K562 (cell line): ENCODE measurements around the gene PUS10. TPM values are rescaled to one million over a fixed set of nuclear protein-coding genes. Genes with fewer than 3 reads are reported as not detected.

Experiments used
- ATAC-seq: fragments of 200-7000 bp; cut with Tn5 transposase; 3 replicates; pipeline ENCODE4 v1.9.1; 2020; ENCODE audit warnings: moderate library complexity
- BruUV-seq: library from RNA; stranded (reverse); fragments of 400-500 nt; replicated peaks from 2 replicates; lab custom pipeline; 2021; lab: Mats Ljungman, UMichigan
- CTCF ChIA-PET: fragments of 300-600 bp; formaldehyde crosslinking; extraction: SDS; loops from one replicate; lab custom pipeline; 2021; ENCODE audit warnings: low intra/inter-chr PET ratio; lab: Yijun Ruan, JAX
- POLR2A ChIA-PET: fragments of 300-600, 350-650 bp; sonication (Branson Sonifier 250); formaldehyde crosslinking; extraction: SDS; loops from one replicate; lab custom pipeline; 2021; ENCODE audit warnings: antibody characterized with exemption, inconsistent platforms; lab: Yijun Ruan, JAX
- DNase-seq, 4 experiments: peaks; one replicate each; pipeline versions ENCODE4 v3.0.0 to v3.0.0-alpha.2; 2011 to 2018; ENCODE audit warnings: low spot score in 3 of 4, mixed read lengths in 3 of 4; ENCODE audit errors: extremely low read depth in 1 of 4
- FAIRE-seq: peaks from 2 replicates; lab custom pipeline; 2011; peaks lifted over from hg19 to GRCh38; lab: Jason Lieb, UNC
- H2AFZ ChIP-seq: 2 replicates; pipeline ENCODE4 v1.6.0; 2011; ENCODE audit warnings: low read depth, low read length, control low read depth, inconsistent platforms
- H3K27ac ChIP-seq: fragments of 200-600 bp; 3 replicates; pipeline ENCODE4 v1.8.0; 2011; ENCODE audit warnings: low read depth, mild to moderate bottlenecking, control low read depth, inconsistent platforms, low read length, moderate library complexity, mixed read lengths; ENCODE audit errors: extremely low read depth
- H3K27me3 ChIP-seq, 2 experiments: fragments of 300-600 bp in 1 of 2; 2 replicates in 1 of 2; 3 replicates in 1 of 2; pipeline versions ENCODE4 v1.6.0 to v1.8.0; 2011; ENCODE audit warnings: inconsistent platforms in 2 of 2, low read length in 2 of 2, mild to moderate bottlenecking in 1 of 2, mixed read lengths in 1 of 2, moderate library complexity in 1 of 2; ENCODE audit not compliant: control insufficient read depth in 2 of 2, insufficient read depth in 2 of 2
- H3K36me3 ChIP-seq: fragments of 300-600 bp; 3 replicates; pipeline ENCODE4 v1.8.0; 2011; ENCODE audit warnings: mild to moderate bottlenecking, low read length, inconsistent platforms; ENCODE audit not compliant: control insufficient read depth, insufficient read depth
- H3K4me1 ChIP-seq, 2 experiments: fragments of 200-600 bp in 1 of 2; replicated peaks in 1 of 2; 2 replicates in 1 of 2; 3 replicates in 1 of 2; pipeline versions ENCODE4 v1.5.1 to v1.8.0; 2011; ENCODE audit warnings: inconsistent platforms in 2 of 2, low read length in 2 of 2, mild to moderate bottlenecking in 1 of 2, mixed read lengths in 1 of 2, moderate library complexity in 1 of 2; ENCODE audit not compliant: control insufficient read depth in 2 of 2, insufficient read depth in 2 of 2
- H3K4me2 ChIP-seq: 2 replicates; pipeline ENCODE4 v1.6.1; 2011; ENCODE audit warnings: low read length, control low read depth, inconsistent platforms, mixed read lengths; ENCODE audit not compliant: insufficient read depth
- H3K4me3 ChIP-seq: fragments of 200-600 bp; sonication (generic), shearing (Covaris generic); 2 replicates; pipeline ENCODE4 v1.5.1; 2016; ENCODE audit warnings: control low read depth, inconsistent platforms
- H3K79me2 ChIP-seq: fragments of 200-600 bp; 3 replicates; pipeline ENCODE4 v1.8.0; 2011; ENCODE audit warnings: low read length, inconsistent platforms; ENCODE audit not compliant: control insufficient read depth, insufficient read depth
- H3K9ac ChIP-seq, 2 experiments: 2 replicates each; pipeline versions ENCODE4 v1.6.0 to v1.6.1; 2011; ENCODE audit warnings: low read depth in 2 of 2, low read length in 2 of 2, control low read depth in 1 of 2, inconsistent platforms in 1 of 2, mild to moderate bottlenecking in 1 of 2, mixed read lengths in 1 of 2; ENCODE audit not compliant: insufficient read depth in 1 of 2
- H3K9me1 ChIP-seq: one replicate; pipeline ENCODE4 v1.6.0; 2011; ENCODE audit warnings: inconsistent platforms, mild to moderate bottlenecking, low read length, moderate library complexity; ENCODE audit not compliant: control insufficient read depth, insufficient read depth
- H3K9me3 ChIP-seq: replicated peaks from 2 replicates; pipeline ENCODE4 v1.5.1; 2011; ENCODE audit warnings: low read depth, low read length, inconsistent platforms; ENCODE audit not compliant: control insufficient read depth, insufficient read depth
- H4K20me1 ChIP-seq: replicated peaks from 2 replicates; pipeline ENCODE4 v1.6.1; 2011; ENCODE audit warnings: low read length, inconsistent platforms, mixed read lengths; ENCODE audit not compliant: control insufficient read depth, insufficient read depth
- BCOR ChIP-seq: fragments of 450-650 bp; IDR thresholded peaks from 2 replicates; pipeline ENCODE4 v1.6.1; 2016
- FOXK1 ChIP-seq: sonication (generic); formaldehyde crosslinking; IDR thresholded peaks from 2 replicates; pipeline ENCODE4 v1.8.0; 2022; ENCODE audit warnings: missing genetic modification reagents, mild to moderate bottlenecking, borderline replicate concordance
- FOXK2 ChIP-seq, 2 experiments: fragments of 450-650 bp; IDR thresholded peaks in 1 of 2; conservative IDR thresholded peaks in 1 of 2; 2 replicates each; pipeline ENCODE4 v1.6.1; 2016; ENCODE audit warnings: low read depth in 2 of 2, mild to moderate bottlenecking in 1 of 2
- FOXP1 ChIP-seq: sonication (generic); formaldehyde crosslinking; IDR thresholded peaks from 2 replicates; pipeline ENCODE4 v1.8.0; 2022; ENCODE audit warnings: mild to moderate bottlenecking, missing genetic modification reagents
- HDAC2 ChIP-seq: fragments of 450-650 bp; IDR thresholded peaks from 2 replicates; pipeline ENCODE4 v1.6.1; 2016; ENCODE audit warnings: mild to moderate bottlenecking
- HIVEP1 ChIP-seq: fragments of 250-450 bp; sonication (Bioruptor Pico); IDR thresholded peaks from 2 replicates; pipeline ENCODE4 v1.4.0; 2020; ENCODE audit warnings: mild to moderate bottlenecking
- HMG20A ChIP-seq: fragments of 450-650 bp; formaldehyde crosslinking; conservative IDR thresholded peaks from 2 replicates; pipeline ENCODE4 v1.4.0; 2020; ENCODE audit warnings: mild to moderate bottlenecking, mixed read lengths
- POLR3A ChIP-seq: IDR thresholded peaks from 2 replicates; pipeline ENCODE4 v1.6.1; 2011; ENCODE audit warnings: borderline replicate concordance, mild to moderate bottlenecking, moderate library complexity; ENCODE audit not compliant: insufficient read length, insufficient read depth; ENCODE audit errors: extremely low read depth
- RBM34 ChIP-seq: fragments of 200-400 bp; formaldehyde crosslinking; IDR thresholded peaks from 2 replicates; pipeline ENCODE4 v1.6.1; 2018; ENCODE audit warnings: low read length, borderline replicate concordance; ENCODE audit not compliant: insufficient read depth
- SIRT6 ChIP-seq: IDR thresholded peaks from one replicate; pipeline ENCODE4 v1.6.1; 2012; ENCODE audit warnings: low read depth, mild to moderate bottlenecking, control low read depth, inconsistent platforms, low read length, moderate library complexity
- SNRNP70 ChIP-seq: fragments of 200-400 bp; formaldehyde crosslinking; optimal IDR thresholded peaks from 2 replicates; pipeline ENCODE3; 2017; ENCODE audit warnings: low read depth, low read length
- TEAD1 ChIP-seq, 2 experiments: fragments of 450-650 bp in 1 of 2; sonication (generic) in 1 of 2; formaldehyde crosslinking; IDR thresholded peaks; 2 replicates each; pipeline versions ENCODE4 v1.4.0 to v1.8.0; 2020 to 2022; ENCODE audit warnings: mild to moderate bottlenecking in 2 of 2, missing genetic modification reagents in 1 of 2
- TFAM ChIP-seq: fragments of 250-450 bp; sonication (Bioruptor Pico); conservative IDR thresholded peaks from 2 replicates; pipeline ENCODE4 v1.5.0; 2021; ENCODE audit warnings: mild to moderate bottlenecking, moderate library complexity
- ZC3H8 ChIP-seq: fragments of 450-650 bp; IDR thresholded peaks from 2 replicates; pipeline ENCODE4 v1.6.1; 2017
- ZKSCAN1 ChIP-seq: fragments of 150-350 bp; IDR thresholded peaks from 2 replicates; pipeline ENCODE4 v1.6.1; 2016; ENCODE audit warnings: low read depth, low read length
- WGBS: fragments of 100-300 bp; shearing (Covaris generic); methylation state at CpG from one replicate; pipeline ENCODE4 v1.1.6; 2016; ENCODE audit warnings: low coverage, mixed read lengths; ENCODE audit not compliant: insufficient coverage; ENCODE audit errors: missing lambda C conversion rate; 5-methylcytosine and 5-hydroxymethylcytosine counted together
- in situ Hi-C: fragments of 300-500 bp; cut with MboI; formaldehyde crosslinking; loops from 4 replicates; pipeline ENCODE4 v1.15.0; 2018; ENCODE audit warnings: inconsistent platforms, mixed read lengths
- intact Hi-C: fragments of 100-400 bp; cut with micrococcal nuclease; formaldehyde crosslinking; loops from 2 replicates; pipeline ENCODE4 v1.14.2; 2022
- polyA plus RNA-seq, 8 experiments: library from polyadenylated mRNA; depleted of rRNA in 4 of 8; stranded (reverse) in 5 of 8; unstranded in 3 of 8; fragments of >200 nt; fragmentation: Nextera tagmentation in 2 of 8; fragmentation: Illumina TruSeq in 1 of 8; extraction: Ambion mirVana in 2 of 8; extraction: Trizol in 1 of 8; gene quantifications; 2 replicates each; pipeline versions ENCODE4 v1.2.1 to v1.2.3, GENCODE V29; 2011 to 2014; ENCODE audit warnings: inconsistent platforms in 1 of 8, missing spikeins in 1 of 8
- total RNA-seq, 7 experiments: library from RNA; depleted of rRNA in 6 of 7; stranded (reverse); fragments of >200 nt in 6 of 7; fragmentation: Illumina TruSeq in 2 of 7; extraction: Trizol in 2 of 7; gene quantifications; 2 replicates each; pipeline versions ENCODE4 v1.2.1 to v1.2.3, GENCODE V29; 2011 to 2021; ENCODE audit warnings: low replicate concordance in 1 of 7
- TF ChIP-seq, protein P1 (sequence below): fragments of 250-450 bp; sonication (Bioruptor Pico); IDR thresholded peaks from 2 replicates; pipeline ENCODE4 v1.8.0; 2021; ENCODE audit warnings: moderate library complexity, mild to moderate bottlenecking, inconsistent platforms
- TF ChIP-seq, protein P2 (sequence below): fragments of 450-650 bp; IDR thresholded peaks from 2 replicates; pipeline ENCODE4 v1.6.1; 2018; ENCODE audit not compliant: partially characterized antibody

PUS10 gene
- total and polyA plus RNA-seq, 9 of the 15 experiments (the other 6 are each of a cell fraction or from before 2014, with no cell fraction given): 5.0 to 10.7 (median 7.6) TPM

DNA sequence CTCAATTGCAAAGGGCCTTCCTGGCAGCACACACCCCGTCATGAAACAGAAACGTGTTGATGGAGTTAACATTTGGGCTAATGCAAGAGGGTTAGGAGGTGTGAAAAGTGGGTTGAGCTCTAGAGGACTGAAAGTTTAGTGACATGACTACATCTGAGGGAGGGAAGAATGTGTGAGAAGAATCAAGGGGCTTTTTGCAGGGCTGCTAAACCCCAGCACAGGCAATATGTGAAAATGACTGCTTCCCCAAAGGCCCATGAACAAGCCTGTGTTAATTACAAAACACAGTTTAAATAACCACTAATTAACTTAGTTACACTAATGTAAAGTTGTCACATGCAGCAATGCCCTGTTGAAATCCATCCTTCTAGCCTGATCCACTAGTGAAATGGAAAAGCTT is 63.9 kb downstream of the PUS10 start:
- CTCF ChIA-PET: no interaction called here

More for the DNA sequence above, 63.9 kb downstream of the PUS10 start:
- ATAC-seq: no peak
- WGBS: 13% methylated on average over 2 of the region's 2 CpGs
- Histone ChIP-seq H3K9ac (no peak overlapping the region), H3K27me3 (no peaks in the 10 kb centered on the region)
- in situ Hi-C loops: no loop called here
- POLR2A ChIA-PET: no interaction called here
- no TSS peak for BruUV-seq
- FAIRE-seq: no peak
- TF ChIP-seq POLR3A (no peak), FOXP1 (CRISPR knock-in tag) (no peak), SNRNP70 (no peak), ZKSCAN1 (no peak), BCOR (no peak), ZC3H8 (no peak), FOXK2 (conservative IDR thresholded peaks at IDR 0.05 in 1 of 2, IDR thresholded peaks at IDR 0.05 in 1 of 2; ENCODE audit: low read depth in 2 of 2) (no peak), TEAD1 (CRISPR knock-in tag; IDR thresholded peaks at IDR 0.05) (no peak), FOXK1 (no peak), RBM34 (no peak), HMG20A (CRISPR knock-in tag) (no peak), HIVEP1 (CRISPR knock-in tag) (no peak), HDAC2 (no peak), TFAM (CRISPR knock-in tag) (no peak), SIRT6 (no peak)
- TF ChIP-seq, protein P1, sequence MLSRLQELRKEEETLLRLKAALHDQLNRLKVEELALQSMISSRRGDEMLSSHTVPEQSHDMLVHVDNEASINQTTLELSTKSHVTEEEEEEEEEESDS: no peak
- TF ChIP-seq, protein P2, sequence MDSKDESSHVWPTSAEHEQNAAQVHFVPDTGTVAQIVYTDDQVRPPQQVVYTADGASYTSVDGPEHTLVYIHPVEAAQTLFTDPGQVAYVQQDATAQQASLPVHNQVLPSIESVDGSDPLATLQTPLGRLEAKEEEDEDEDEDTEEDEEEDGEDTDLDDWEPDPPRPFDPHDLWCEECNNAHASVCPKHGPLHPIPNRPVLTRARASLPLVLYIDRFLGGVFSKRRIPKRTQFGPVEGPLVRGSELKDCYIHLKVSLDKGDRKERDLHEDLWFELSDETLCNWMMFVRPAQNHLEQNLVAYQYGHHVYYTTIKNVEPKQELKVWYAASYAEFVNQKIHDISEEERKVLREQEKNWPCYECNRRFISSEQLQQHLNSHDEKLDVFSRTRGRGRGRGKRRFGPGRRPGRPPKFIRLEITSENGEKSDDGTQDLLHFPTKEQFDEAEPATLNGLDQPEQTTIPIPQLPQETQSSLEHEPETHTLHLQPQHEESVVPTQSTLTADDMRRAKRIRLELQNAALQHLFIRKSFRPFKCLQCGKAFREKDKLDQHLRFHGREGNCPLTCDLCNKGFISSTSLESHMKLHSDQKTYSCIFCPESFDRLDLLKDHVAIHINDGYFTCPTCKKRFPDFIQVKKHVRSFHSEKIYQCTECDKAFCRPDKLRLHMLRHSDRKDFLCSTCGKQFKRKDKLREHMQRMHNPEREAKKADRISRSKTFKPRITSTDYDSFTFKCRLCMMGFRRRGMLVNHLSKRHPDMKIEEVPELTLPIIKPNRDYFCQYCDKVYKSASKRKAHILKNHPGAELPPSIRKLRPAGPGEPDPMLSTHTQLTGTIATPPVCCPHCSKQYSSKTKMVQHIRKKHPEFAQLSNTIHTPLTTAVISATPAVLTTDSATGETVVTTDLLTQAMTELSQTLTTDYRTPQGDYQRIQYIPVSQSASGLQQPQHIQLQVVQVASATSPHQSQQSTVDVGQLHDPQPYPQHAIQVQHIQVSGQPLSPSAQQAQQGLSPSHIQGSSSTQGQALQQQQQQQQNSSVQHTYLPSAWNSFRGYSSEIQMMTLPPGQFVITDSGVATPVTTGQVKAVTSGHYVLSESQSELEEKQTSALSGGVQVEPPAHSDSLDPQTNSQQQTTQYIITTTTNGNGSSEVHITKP: no peak
- TF ChIP-seq, all 486 proteins: peak for 0
- no peaks in the 10 kb centered on the region for H3K9me3 ChIP-seq
- H3K4me2 ChIP-seq: no peak overlapping the region
- peaks cover 3% of the 10 kb centered on the region; the same call in 1 of the 3 replicates for H3K36me3 ChIP-seq
- H2AFZ ChIP-seq: no peak overlapping the region
- no peaks in the 10 kb centered on the region for H3K79me2 ChIP-seq
- H3K27ac ChIP-seq: no peak overlapping the region
- DNase-seq: no peak
- H4K20me1 ChIP-seq: no peaks in the 10 kb centered on the region
- no peak overlapping the region for H3K4me3 ChIP-seq
- intact Hi-C loops: no loop called here
- H3K4me1 ChIP-seq: no peaks in the 10 kb centered on the region
- no peaks in the 10 kb centered on the region for H3K9me1 ChIP-seq
